Measurements from ENCODE around the gene KMT5C. TPM values are rescaled to one million over a fixed set of nuclear protein-coding genes. Genes with fewer than 3 reads are reported as not detected.

KMT5C gene
- total RNA-seq, result 10 to 100 TPM; 17.4 to 18.1 TPM

GRCh38 chr19:55339105-55339888 is at the start of gene KMT5C:
KMT5C (plus strand) TSS chr19:55339876; CDS start chr19:55341937, 2,061 bp downstream.
- POLR2A ChIA-PET, result interaction anchor here (0.5 to 2.1 kb wide), 9 partner anchors 29 to 279 kb away, joined by 3 to 18 read pairs (median 6); partner anchors contain the start of genes PPP6R1, TMEM238 and UBE2S
- CTCF ChIA-PET, result interaction anchor here (0.7 to 2.0 kb wide), 8 partner anchors 8 to 308 kb away, joined by 3 to 16 read pairs (median 3); partner anchors contain the start of gene TMEM238

- ChIA-PET POLR2A (no interaction called here), CTCF (no interaction called here)
These were observed 42.4 kb upstream of the KMT5C start for GRCh38 chr19:55297267-55297666.

GRCh38 chr19:55299991-55300390 is 39.7 kb upstream of the KMT5C start:
- CTCF ChIA-PET, result no interaction called here
- POLR2A ChIA-PET, result no interaction called here

- POLR2A ChIA-PET, result interaction anchor here (0.9 to 1.5 kb wide), 5 partner anchors 38 to 108 kb away, joined by 3 read pairs; no protein-coding TSS in a partner anchor
These were observed 38.7 kb upstream of the KMT5C start for GRCh38 chr19:55300886-55301458.

GRCh38 chr19:55301459-55302317 is 38.0 kb upstream of the KMT5C start:
- POLR2A ChIA-PET, result interaction anchor here (0.9 to 1.5 kb wide), 6 partner anchors 37 to 107 kb away, joined by 3 to 6 read pairs (median 3); partner anchors contain the start of gene KMT5C
- CTCF ChIA-PET, result interaction anchor here (0.6 to 2.5 kb wide), 29 partner anchors 8 to 1889 kb away, joined by 3 to 17 read pairs (median 4); partner anchors contain the start of genes KMT5C, PPP6R1, RPL28 and TMEM238

More at GRCh38 chr19:55300886-55301458, 38.7 kb upstream of the KMT5C start:
- CTCF ChIA-PET, result interaction anchor here (0.6 to 2.5 kb wide), 24 partner anchors 9 to 328 kb away, joined by 3 to 17 read pairs (median 5); partner anchors contain the start of genes KMT5C, PPP6R1, RPL28 and TMEM238

GRCh38 chr19:55302318-55302703 is 37.4 kb upstream of the KMT5C start:
- ChIA-PET POLR2A (interaction anchor here (1.0 to 1.5 kb wide), 4 partner anchors 37 to 106 kb away, joined by 3 to 6 read pairs (median 3); partner anchors contain the start of gene KMT5C), CTCF (interaction anchor here (0.7 to 2.5 kb wide), 19 partner anchors 10 to 1888 kb away, joined by 3 to 17 read pairs (median 6); partner anchors contain the start of genes KMT5C, RPL28 and TMEM238)

- CTCF ChIA-PET, result interaction anchor here (1.0 to 1.1 kb wide), 2 partner anchors 36 to 44 kb away, joined by 4 to 6 read pairs; partner anchors contain the start of gene KMT5C
- POLR2A ChIA-PET, result interaction anchor here (0.7 kb wide), 1 partner anchor 162 kb away, joined by 3 read pairs; no protein-coding TSS in a partner anchor
These were observed 36.2 kb upstream of the KMT5C start for GRCh38 chr19:55303477-55303876.

- POLR2A ChIA-PET, result no interaction called here
- CTCF ChIA-PET, result interaction anchor here (0.5 kb wide), 1 partner anchor 327 kb away, joined by 3 read pairs; no protein-coding TSS in a partner anchor
These were observed 35.2 kb upstream of the KMT5C start for GRCh38 chr19:55304279-55304978.

GRCh38 chr19:55304980-55305379 is 34.7 kb upstream of the KMT5C start:
- ChIA-PET CTCF (no interaction called here), POLR2A (no interaction called here)

- CTCF ChIA-PET, result no interaction called here
- POLR2A ChIA-PET, result no interaction called here
These were observed 34.2 kb upstream of the KMT5C start for GRCh38 chr19:55305491-55305890.

- ChIA-PET CTCF (no interaction called here), POLR2A (no interaction called here)
These were observed 33.6 kb upstream of the KMT5C start for GRCh38 chr19:55305983-55306562.

GRCh38 chr19:55306712-55307111 is 33.0 kb upstream of the KMT5C start:
- ChIA-PET POLR2A (no interaction called here), CTCF (no interaction called here)

- CTCF ChIA-PET, result no interaction called here
These were observed 31.4 kb upstream of the KMT5C start for GRCh38 chr19:55308281-55308680.

GRCh38 chr19:55309448-55309847 is 30.2 kb upstream of the KMT5C start:
- POLR2A ChIA-PET, result no interaction called here
- CTCF ChIA-PET, result interaction anchor here (1.4 kb wide), 1 partner anchor 8 kb away, joined by 3 read pairs; no protein-coding TSS in a partner anchor

More at GRCh38 chr19:55308281-55308680, 31.4 kb upstream of the KMT5C start:
- POLR2A ChIA-PET, result no interaction called here

- ChIA-PET POLR2A (no interaction called here), CTCF (interaction anchor here (0.9 to 1.4 kb wide), 2 partner anchors 9 to 14 kb away, joined by 3 read pairs; no protein-coding TSS in a partner anchor)
These were observed 29.2 kb upstream of the KMT5C start for GRCh38 chr19:55310498-55310897.

GRCh38 chr19:55311397-55311796 is 28.3 kb upstream of the KMT5C start:
- ChIA-PET CTCF (interaction anchor here (0.8 kb wide), 1 partner anchor 21 kb away, joined by 3 read pairs; no protein-coding TSS in a partner anchor), POLR2A (no interaction called here)

GRCh38 chr19:55311797-55312196 is 27.9 kb upstream of the KMT5C start:
- CTCF ChIA-PET, result interaction anchor here (0.8 kb wide), 1 partner anchor 21 kb away, joined by 3 read pairs; no protein-coding TSS in a partner anchor
- POLR2A ChIA-PET, result no interaction called here
